ENCODE data around the gene TM9SF1. TPM values are rescaled to one million over a fixed set of nuclear protein-coding genes. Genes with fewer than 3 reads are reported as not detected.

The TM9SF1 gene
- total RNA-seq, 1 experiment from 2014 or later = 41.9 TPM

GRCh38 chr14:24185741-24186140 is 9.5 kb downstream of the TM9SF1 start:
- Histone ChIP-seq H3K4me1 (no peaks in the 10 kb centered on the region), H3K27me3 (replicated peaks; ENCODE audit: control insufficient read depth, insufficient read depth, low read length) (no peaks in the 10 kb centered on the region), H3K4me3 (ENCODE audit: low read depth, low read length) (no peak overlapping the region), H3K9me3 (no peaks in the 10 kb centered on the region), H3K36me3 (ENCODE audit: control insufficient read depth, insufficient read depth, low read length) (peaks cover 3% of the 10 kb centered on the region)
- Mint-ChIP-seq H3K9me3 (ENCODE audit: unreplicated experiment) (no peaks in the 10 kb centered on the region), H3K27me3 (ENCODE audit: insufficient read depth, unreplicated experiment) (no peaks in the 10 kb centered on the region), H3K4me1 (ENCODE audit: low read depth, unreplicated experiment) (peaks cover 14% of the 10 kb centered on the region), H3K4me3 (ENCODE audit: unreplicated experiment) (no peak overlapping the region), H3K27ac (ENCODE audit: unreplicated experiment) (no peak overlapping the region), H3K36me3 (ENCODE audit: insufficient read depth, unreplicated experiment) (peaks cover 61% of the 10 kb centered on the region)
- ChIA-PET CTCF (no interaction called here), POLR2A (no interaction called here)
- DNase-seq = no peak
- intact Hi-C loops (cut with micrococcal nuclease; ENCODE audit: unreplicated experiment) = no loop called here
- no TSS peak for BruUV-seq (replicated peaks)
- no peak for TF ChIP-seq CTCF (IDR thresholded peaks at IDR 0.05; ENCODE audit: insufficient read depth in 1 of 2, low read depth in 1 of 2, low read length in 1 of 2, severe bottlenecking in 1 of 2, unreplicated experiment in 1 of 2)

GRCh38 chr14:24185026-24185425 is 10.2 kb downstream of the TM9SF1 start:
- ChIA-PET CTCF (no interaction called here), POLR2A (no interaction called here)
- H3K4me1 ChIP-seq = no peaks in the 10 kb centered on the region
- no peak overlapping the region for H3K4me3 ChIP-seq (ENCODE audit: low read depth, low read length)
- no TSS peak for BruUV-seq (replicated peaks)
- peaks cover 14% of the 10 kb centered on the region for H3K4me1 Mint-ChIP-seq (ENCODE audit: low read depth, unreplicated experiment)
- H3K27me3 Mint-ChIP-seq (ENCODE audit: insufficient read depth, unreplicated experiment) = no peaks in the 10 kb centered on the region
- DNase-seq = no peak
- no peaks in the 10 kb centered on the region for H3K9me3 ChIP-seq
- TF ChIP-seq CTCF (IDR thresholded peaks at IDR 0.05; ENCODE audit: insufficient read depth in 1 of 2, low read depth in 1 of 2, low read length in 1 of 2, severe bottlenecking in 1 of 2, unreplicated experiment in 1 of 2) = no peak
- no peaks in the 10 kb centered on the region for H3K9me3 Mint-ChIP-seq (ENCODE audit: unreplicated experiment)
- peaks cover 62% of the 10 kb centered on the region for H3K36me3 Mint-ChIP-seq (ENCODE audit: insufficient read depth, unreplicated experiment)
- peak overlapping the region; percentile 59 for H3K27ac Mint-ChIP-seq (ENCODE audit: unreplicated experiment)
- H3K27me3 ChIP-seq (replicated peaks; ENCODE audit: control insufficient read depth, insufficient read depth, low read length) = no peaks in the 10 kb centered on the region
- intact Hi-C loops (cut with micrococcal nuclease; ENCODE audit: unreplicated experiment) = no loop called here
- H3K4me3 Mint-ChIP-seq (ENCODE audit: unreplicated experiment) = no peak overlapping the region
- H3K36me3 ChIP-seq (ENCODE audit: control insufficient read depth, insufficient read depth, low read length) = peaks cover 3% of the 10 kb centered on the region

- CTCF ChIA-PET = no interaction called here
- BruUV-seq (replicated peaks) = no TSS peak
- intact Hi-C loops (cut with micrococcal nuclease; ENCODE audit: unreplicated experiment) = no loop called here
- Mint-ChIP-seq H3K27ac (ENCODE audit: unreplicated experiment) (no peak overlapping the region), H3K9me3 (ENCODE audit: unreplicated experiment) (no peaks in the 10 kb centered on the region), H3K4me1 (ENCODE audit: low read depth, unreplicated experiment) (peaks cover 12% of the 10 kb centered on the region), H3K4me3 (ENCODE audit: unreplicated experiment) (no peak overlapping the region), H3K27me3 (ENCODE audit: insufficient read depth, unreplicated experiment) (no peaks in the 10 kb centered on the region), H3K36me3 (ENCODE audit: insufficient read depth, unreplicated experiment) (peaks cover 63% of the 10 kb centered on the region)
- H3K9me3 ChIP-seq = no peaks in the 10 kb centered on the region
- DNase-seq = no peak
- H3K36me3 ChIP-seq (ENCODE audit: control insufficient read depth, insufficient read depth, low read length) = peaks cover 3% of the 10 kb centered on the region
- H3K4me1 ChIP-seq = no peaks in the 10 kb centered on the region
- H3K4me3 ChIP-seq (ENCODE audit: low read depth, low read length) = no peak overlapping the region
- TF ChIP-seq CTCF (IDR thresholded peaks at IDR 0.05; ENCODE audit: insufficient read depth in 1 of 2, low read depth in 1 of 2, low read length in 1 of 2, severe bottlenecking in 1 of 2, unreplicated experiment in 1 of 2) = no peak
- POLR2A ChIA-PET = no interaction called here
- no peaks in the 10 kb centered on the region for H3K27me3 ChIP-seq (replicated peaks; ENCODE audit: control insufficient read depth, insufficient read depth, low read length)
Measured at GRCh38 chr14:24184104-24184970, 10.9 kb downstream of the TM9SF1 start.

Data from Caco-2 (cell line).